SU-DHL-6 (cell line): ENCODE results near the gene B4GALT6.

Experiments
- H2AFZ ChIP-seq: fragments of 200-600 bp; sonication (generic); 2 replicates; pipeline ENCODE4 v1.6.1; 2014; ENCODE audit warnings: low read depth, mild to moderate bottlenecking, moderate library complexity, mixed read lengths, antibody characterized with exemption, low read length; ENCODE audit not compliant: severe bottlenecking
- H3F3A ChIP-seq: fragments of 200-600 bp; shearing (Covaris generic); 2 replicates; pipeline ENCODE4 v1.6.0; 2016; ENCODE audit warnings: antibody characterized with exemption, mild to moderate bottlenecking; ENCODE audit not compliant: insufficient read depth
- H3K27ac ChIP-seq: fragments of 200-600 bp; sonication (generic); 2 replicates; pipeline ENCODE4 v1.5.1; 2016; ENCODE audit warnings: low read depth, mild to moderate bottlenecking, low read length, moderate library complexity, mixed read lengths
- H3K27me3 ChIP-seq: fragments of 200-600 bp; sonication (generic), shearing (Covaris generic); 2 replicates; pipeline ENCODE4 v1.6.0; 2014; ENCODE audit warnings: mild to moderate bottlenecking, low read length
- H3K36me3 ChIP-seq: fragments of 200-600 bp; sonication (generic); 2 replicates; pipeline ENCODE4 v1.6.1; 2014; ENCODE audit warnings: mild to moderate bottlenecking, low read length, mixed read lengths
- H3K4me2 ChIP-seq: fragments of 300-600, 200-600 bp; shearing (Covaris generic), sonication (generic); 2 replicates; pipeline ENCODE4 v1.6.0; 2014; ENCODE audit warnings: low read length, low read depth, mild to moderate bottlenecking; ENCODE audit not compliant: poor library complexity, severe bottlenecking
- H3K4me3 ChIP-seq: fragments of 200-600 bp; sonication (generic); 2 replicates; pipeline ENCODE4 v1.5.1; 2014; ENCODE audit warnings: antibody characterized with exemption, low read length, mild to moderate bottlenecking, mixed read lengths; ENCODE audit not compliant: insufficient read depth, poor library complexity, severe bottlenecking
- H3K79me2 ChIP-seq: fragments of 200-600 bp; sonication (generic); 2 replicates; pipeline ENCODE4 v1.6.1; 2014; ENCODE audit warnings: mild to moderate bottlenecking, low read length, moderate library complexity; ENCODE audit not compliant: insufficient read depth
- H3K9ac ChIP-seq: fragments of 200-600 bp; sonication (generic); 2 replicates; pipeline ENCODE4 v1.7.0; 2014; ENCODE audit warnings: mild to moderate bottlenecking, low read length
- H3K9me2 ChIP-seq: fragments of 200-600 bp; sonication (generic); replicated peaks from 2 replicates; pipeline ENCODE4 v1.6.1; 2014; ENCODE audit warnings: low read length; ENCODE audit not compliant: insufficient read depth
- H3K9me3 ChIP-seq: fragments of 200-600 bp; sonication (generic); 2 replicates; pipeline ENCODE4 v1.6.1; 2014; ENCODE audit warnings: low read length, mixed read lengths; ENCODE audit not compliant: insufficient read depth
- H4K20me1 ChIP-seq: fragments of 200-600 bp; sonication (generic); 2 replicates; pipeline ENCODE4 v1.6.1; 2014; ENCODE audit warnings: low read depth, mild to moderate bottlenecking, antibody characterized with exemption, low read length, moderate library complexity, mixed read lengths
- EZH2phosphoT487 ChIP-seq: fragments of 200-600 bp; sonication (generic), shearing (Covaris generic); conservative IDR thresholded peaks from 2 replicates; pipeline ENCODE4 v1.6.1; 2018; ENCODE audit warnings: mild to moderate bottlenecking, antibody characterized with exemption, low read length, moderate library complexity, mixed read lengths
- TF ChIP-seq, protein P1 (sequence below): fragments of 200-600 bp; sonication (generic); IDR thresholded peaks from one replicate; pipeline ENCODE4 v1.5.1; 2017; ENCODE audit warnings: antibody characterized with exemption, mild to moderate bottlenecking, low read length, moderate library complexity; ENCODE audit not compliant: insufficient read depth, poor library complexity, severe bottlenecking

Gene B4GALT6

DNA sequence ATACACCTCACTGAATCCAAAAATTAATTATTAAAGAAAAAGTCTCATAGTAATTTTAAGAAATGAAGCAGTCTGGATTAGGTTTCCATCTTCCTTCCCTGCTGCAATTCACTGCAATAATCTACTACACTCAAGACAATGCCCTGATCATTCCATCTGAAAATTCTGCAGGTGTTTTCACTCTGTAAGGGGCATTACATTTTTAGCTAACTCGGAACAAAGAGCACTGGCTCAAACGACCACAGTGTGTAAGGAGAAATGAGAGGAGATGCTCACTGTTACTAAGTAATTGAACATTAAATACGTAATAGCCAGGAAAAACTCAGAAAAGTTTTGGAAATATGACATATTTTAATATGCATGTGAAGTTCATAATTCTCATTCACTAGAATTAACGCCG, 1.3 kb downstream of the B4GALT6 start:
- Histone ChIP-seq H3K36me3 (no peaks in the 10 kb centered on the region), H3K9me2 (no peaks in the 10 kb centered on the region), H3K4me3 (no peak overlapping the region), H3K9ac (no peak overlapping the region), H3K79me2 (no peaks in the 10 kb centered on the region), H2AFZ (no peak overlapping the region), H3F3A (peaks cover 20% of the 10 kb centered on the region), H3K27me3 (no peaks in the 10 kb centered on the region), H3K27ac (no peak overlapping the region), H3K4me2 (peak overlapping the region; percentile 73), H4K20me1 (peaks cover 3% of the 10 kb centered on the region; the same call in 1 of the 2 replicates), H3K9me3 (no peaks in the 10 kb centered on the region)
- TF ChIP-seq, protein P1, sequence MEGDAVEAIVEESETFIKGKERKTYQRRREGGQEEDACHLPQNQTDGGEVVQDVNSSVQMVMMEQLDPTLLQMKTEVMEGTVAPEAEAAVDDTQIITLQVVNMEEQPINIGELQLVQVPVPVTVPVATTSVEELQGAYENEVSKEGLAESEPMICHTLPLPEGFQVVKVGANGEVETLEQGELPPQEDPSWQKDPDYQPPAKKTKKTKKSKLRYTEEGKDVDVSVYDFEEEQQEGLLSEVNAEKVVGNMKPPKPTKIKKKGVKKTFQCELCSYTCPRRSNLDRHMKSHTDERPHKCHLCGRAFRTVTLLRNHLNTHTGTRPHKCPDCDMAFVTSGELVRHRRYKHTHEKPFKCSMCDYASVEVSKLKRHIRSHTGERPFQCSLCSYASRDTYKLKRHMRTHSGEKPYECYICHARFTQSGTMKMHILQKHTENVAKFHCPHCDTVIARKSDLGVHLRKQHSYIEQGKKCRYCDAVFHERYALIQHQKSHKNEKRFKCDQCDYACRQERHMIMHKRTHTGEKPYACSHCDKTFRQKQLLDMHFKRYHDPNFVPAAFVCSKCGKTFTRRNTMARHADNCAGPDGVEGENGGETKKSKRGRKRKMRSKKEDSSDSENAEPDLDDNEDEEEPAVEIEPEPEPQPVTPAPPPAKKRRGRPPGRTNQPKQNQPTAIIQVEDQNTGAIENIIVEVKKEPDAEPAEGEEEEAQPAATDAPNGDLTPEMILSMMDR = no peak
- no peak for TF ChIP-seq EZH2phosphoT487

DNA sequence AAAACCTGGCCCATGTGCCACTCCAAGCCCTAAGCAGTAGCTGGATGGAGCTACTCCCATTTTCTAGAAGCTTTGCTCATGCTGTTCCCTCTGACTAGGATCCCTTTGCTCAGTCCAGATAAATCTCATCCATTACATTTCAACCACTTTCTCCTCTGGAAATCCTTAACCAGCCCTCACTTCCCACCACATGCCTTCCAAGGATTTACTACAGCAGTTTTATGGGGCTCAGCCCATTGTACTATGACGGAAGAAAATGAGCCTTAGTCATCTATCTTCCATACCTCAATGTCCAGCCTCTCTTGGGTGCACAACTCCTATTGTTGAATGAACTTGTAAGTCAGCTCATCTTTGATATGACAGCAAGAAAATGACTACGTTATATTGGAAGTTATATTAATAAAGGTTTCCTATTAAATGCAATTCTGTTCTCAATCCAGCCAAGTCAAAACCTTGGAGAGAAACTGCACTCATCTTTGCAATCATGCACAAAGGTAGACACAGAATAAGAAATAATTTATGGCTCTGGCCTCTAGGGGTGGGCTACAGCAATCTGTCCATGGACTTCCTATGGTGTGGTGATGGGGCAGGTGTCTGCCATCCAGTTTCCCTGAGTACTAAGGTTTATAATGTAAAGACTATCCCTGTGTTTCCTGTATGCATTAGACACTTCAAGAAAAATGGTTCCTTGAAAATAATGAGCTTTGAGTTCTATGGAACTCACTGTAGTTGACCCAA, 3.4 kb downstream of the B4GALT6 start:
- no peaks in the 10 kb centered on the region for H3K27me3 ChIP-seq
- no peak overlapping the region for H3K4me3 ChIP-seq
- no peak for TF ChIP-seq EZH2phosphoT487
- TF ChIP-seq, protein P1 = peak; percentile 44
- no peak overlapping the region for H3K4me2 ChIP-seq
- H2AFZ ChIP-seq = no peak overlapping the region
- no peaks in the 10 kb centered on the region for H3K36me3 ChIP-seq
- no peaks in the 10 kb centered on the region for H3K79me2 ChIP-seq
- no peaks in the 10 kb centered on the region for H3K9me2 ChIP-seq
- H4K20me1 ChIP-seq = peaks cover 12% of the 10 kb centered on the region; the same call in 1 of the 2 replicates
- no peaks in the 10 kb centered on the region for H3K9me3 ChIP-seq
- H3K9ac ChIP-seq = no peak overlapping the region
- no peak overlapping the region for H3K27ac ChIP-seq
- peaks cover 20% of the 10 kb centered on the region for H3F3A ChIP-seq

GRCh38 chr18:31680433-31680811, 4.0 kb downstream of the B4GALT6 start:
- no peaks in the 10 kb centered on the region for H3K79me2 ChIP-seq
- no peaks in the 10 kb centered on the region for H3K27me3 ChIP-seq
- peaks cover 20% of the 10 kb centered on the region for H3F3A ChIP-seq
- no peaks in the 10 kb centered on the region for H3K36me3 ChIP-seq
- no peak overlapping the region for H3K9ac ChIP-seq
- peaks cover 13% of the 10 kb centered on the region; the same call in 1 of the 2 replicates for H4K20me1 ChIP-seq
- no peak overlapping the region for H3K4me2 ChIP-seq
- no peak overlapping the region for H2AFZ ChIP-seq
- no peak for TF ChIP-seq EZH2phosphoT487
- TF ChIP-seq, protein P1 = no peak
- no peaks in the 10 kb centered on the region for H3K9me3 ChIP-seq
- H3K27ac ChIP-seq = no peak overlapping the region
- no peaks in the 10 kb centered on the region for H3K9me2 ChIP-seq
- H3K4me3 ChIP-seq = no peak overlapping the region
